HG03469 (cell line): ENCODE data around the gene MED13L.
"Not testable (repeated sequence)": the region's sequence is repeated elsewhere in the genome, so short reads cannot be mapped to it uniquely, and the experiment has no call there.

Experiments
- ATAC-seq: cut with Tn5 transposase; IDR thresholded peaks from one replicate; pipeline ENCODE4 v1.9.1; 2021; ENCODE audit warnings: mild to moderate bottlenecking, moderate library complexity, moderate number of reproducible peaks; ENCODE audit not compliant: unreplicated experiment

Gene MED13L

DNA sequence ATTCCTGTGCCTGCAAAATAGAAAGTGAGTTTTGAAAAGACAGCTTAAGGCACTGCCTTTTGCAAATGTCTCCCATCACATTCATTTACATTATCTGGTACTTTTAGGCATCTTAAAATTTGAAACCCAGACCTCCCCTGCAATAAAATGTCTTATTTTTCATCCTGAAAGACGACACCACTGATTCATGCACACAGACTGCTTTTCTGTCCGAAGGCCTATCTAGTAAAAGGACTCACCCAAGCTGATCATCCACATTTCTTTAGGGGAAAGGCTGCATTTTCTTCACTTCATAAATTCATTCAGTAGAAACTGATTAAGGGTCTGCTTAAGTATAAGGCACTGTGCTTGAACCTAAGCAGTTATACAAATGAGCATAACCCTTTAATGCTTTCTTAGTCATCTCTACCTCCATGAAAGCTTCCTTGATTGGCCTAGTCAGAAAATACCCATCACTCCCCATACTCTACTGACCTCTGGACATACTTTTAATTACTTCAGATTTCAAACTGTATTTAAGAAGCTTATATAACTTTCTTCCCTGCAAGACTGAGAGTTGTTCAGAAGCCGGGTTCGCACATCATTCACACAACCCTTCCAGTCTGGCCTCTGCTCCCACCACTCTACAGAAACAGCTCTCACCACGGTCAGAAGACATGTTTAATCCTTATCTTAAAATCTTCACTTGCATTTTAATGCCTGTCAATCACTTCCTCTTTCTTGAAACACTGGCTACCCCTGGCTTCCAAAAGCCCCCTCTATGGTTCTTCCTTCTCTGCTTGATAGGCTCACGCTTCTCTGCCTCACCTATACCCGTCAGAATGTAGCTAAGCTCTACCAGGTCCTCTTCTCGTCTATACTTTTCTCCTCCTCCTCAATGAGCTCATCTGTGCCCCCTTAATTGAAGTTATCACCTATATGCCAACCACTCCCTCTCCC, 288.6 kb downstream of the MED13L start:
- no peak for ATAC-seq

DNA sequence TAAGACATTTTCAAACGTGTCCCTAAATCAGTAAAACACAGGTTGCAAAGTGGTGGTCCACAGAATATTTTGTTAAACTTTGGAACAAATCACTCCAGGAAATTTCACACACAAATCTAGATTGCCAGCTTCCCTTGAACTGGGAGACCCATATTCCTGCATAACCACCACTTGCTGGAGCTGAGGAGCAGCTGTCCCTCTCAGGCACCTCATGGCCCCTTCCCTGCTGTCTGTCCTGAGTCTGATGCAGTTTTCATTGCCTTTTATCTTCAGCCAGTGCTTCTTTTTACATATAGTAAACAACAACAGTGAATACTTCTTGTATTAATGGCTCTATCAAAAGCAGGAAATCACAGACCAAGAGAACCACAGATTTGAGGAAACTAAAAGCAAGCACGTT, 289.3 kb downstream of the MED13L start:
- ATAC-seq = no peak

DNA sequence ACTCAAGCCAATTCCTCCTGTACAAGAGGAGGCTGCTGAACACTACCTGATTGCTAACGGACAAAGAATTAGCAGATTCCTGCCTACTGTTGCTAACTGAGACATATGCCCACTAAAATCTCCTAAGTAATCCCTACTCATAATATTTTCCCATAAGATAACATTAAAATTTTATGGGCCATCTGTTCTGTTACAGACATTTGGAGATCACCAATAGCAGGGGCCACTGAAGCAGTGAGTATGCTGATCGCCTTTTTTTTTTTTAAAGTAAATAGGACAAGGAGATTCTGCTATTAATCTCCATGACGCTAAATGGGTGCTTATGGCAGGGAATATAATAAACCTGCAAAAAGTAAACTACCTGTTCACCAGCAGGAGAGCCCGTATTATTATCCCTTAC, 292.9 kb downstream of the MED13L start:
- no peak for ATAC-seq

DNA sequence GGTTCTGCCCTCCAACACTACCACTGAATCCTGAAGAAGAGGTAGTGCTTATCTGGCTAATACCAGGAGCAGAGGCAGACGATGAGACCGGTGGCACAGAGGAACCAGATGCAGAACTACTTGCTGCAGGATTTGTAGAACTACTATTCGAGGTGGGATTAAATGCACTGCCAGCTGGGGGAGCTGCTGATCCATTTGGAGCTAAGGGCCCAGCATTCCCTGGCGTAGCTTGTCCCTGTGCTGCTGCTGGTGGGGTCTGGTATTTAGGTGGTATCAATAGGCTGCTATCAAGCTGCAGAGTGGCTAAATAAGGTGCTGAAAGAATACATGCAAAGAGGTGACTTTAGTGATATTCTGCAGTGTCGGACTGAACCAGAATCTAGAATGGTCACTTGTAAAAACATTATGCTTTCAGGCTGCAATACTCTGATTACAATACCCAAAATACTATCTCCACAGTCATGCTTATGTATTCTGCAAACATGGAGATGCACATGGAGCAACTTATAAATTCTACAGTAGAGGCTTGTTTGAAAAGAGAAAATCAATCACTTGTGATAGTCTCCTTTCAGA, 294.2 kb downstream of the MED13L start:
- ATAC-seq = no peak

DNA sequence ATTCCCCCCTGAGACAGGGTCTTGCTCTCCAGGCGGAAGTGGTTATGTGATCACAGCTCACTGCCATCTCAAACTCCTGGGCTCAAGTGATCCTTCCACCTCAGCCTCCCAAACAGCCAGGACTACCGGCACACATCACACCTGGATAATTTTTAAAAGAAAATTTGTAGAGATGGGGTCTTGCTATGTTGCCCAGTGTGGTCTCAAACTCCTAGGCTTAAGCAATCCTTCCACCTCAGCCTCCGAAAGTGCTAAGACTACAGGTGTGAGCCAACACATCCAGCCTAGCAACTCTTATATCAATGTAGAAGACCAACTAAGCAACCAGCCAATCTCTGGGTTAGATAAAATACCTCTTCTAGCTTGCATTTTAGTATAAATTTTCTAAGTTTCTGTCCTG, 297.2 kb downstream of the MED13L start:
- ATAC-seq = no peak

DNA sequence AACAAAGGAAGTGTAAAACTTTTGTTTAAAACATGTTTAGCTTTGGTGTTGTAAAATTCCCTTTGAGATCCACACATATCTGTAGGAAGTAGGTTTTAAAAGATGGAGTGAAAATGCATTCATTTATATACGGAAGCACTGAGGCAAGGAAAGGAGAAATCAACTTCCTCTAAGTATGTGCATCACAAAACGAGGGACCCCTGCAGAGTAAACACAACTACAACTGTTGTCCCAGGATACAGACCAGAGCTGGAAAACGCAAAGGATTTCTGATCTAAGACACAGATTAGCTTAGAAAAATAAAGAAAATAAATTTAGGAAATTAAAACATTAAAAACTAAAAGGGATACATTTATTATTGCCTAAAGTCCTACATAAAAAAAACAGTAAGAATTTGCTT, 297.6 kb downstream of the MED13L start:
- no peak for ATAC-seq

DNA sequence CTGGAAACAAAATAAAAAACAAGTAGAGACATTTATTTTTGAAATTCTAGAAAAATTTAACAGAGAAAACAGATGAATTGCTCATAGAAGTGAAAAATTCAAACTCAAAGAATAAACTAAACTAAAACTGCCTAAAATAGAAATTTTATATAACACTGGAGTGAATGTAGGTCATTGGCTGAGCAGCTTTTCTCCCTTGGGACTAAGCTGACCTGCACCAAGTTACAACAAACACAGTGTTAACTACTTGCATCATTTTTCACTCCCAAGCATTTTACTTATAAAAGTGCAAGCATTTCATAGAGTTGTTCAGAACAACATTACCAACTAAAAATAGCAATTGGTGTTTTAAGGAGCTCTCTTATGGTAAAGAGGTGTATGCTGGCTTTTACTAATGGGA, 298.1 kb downstream of the MED13L start:
- ATAC-seq = no peak

DNA sequence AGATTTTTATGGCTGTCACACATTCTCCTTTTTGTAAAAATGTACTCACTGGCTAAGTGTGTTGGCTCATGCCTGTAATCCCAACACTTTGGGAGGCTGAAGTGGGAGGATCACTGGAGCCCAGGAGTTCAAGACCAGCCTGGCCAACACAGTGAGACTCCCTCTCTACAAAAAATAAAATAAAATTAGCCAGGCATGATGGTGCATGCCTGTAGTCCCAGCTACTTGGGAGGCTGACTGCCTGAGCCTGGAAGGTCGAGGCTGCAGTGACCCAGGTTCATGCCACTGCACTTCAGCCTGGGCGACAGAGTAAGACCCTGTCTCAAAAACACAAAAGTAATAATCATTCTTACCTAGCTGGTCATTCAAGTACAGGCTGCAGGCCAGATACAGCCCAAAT, 300.7 kb downstream of the MED13L start:
- ATAC-seq = not testable (repeated sequence)

DNA sequence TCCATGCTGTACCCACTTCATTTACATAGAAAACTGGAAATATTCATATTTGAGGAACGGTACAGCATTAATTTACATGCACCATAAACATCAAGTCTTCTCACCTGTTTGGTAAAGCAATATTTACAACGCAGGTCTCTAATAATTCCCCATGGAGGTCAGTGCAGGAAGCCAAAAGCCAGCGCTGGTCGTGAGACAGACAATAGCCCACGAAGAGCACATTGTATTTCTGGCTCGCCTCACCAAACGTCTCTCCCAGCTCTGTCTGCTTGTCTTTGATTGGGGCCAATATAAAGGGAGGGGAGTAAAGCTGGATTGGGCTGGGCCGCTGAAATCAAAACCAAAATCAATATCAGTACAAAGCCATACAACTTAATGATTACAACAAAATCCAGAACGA, 302.1 kb downstream of the MED13L start:
- no peak for ATAC-seq

DNA sequence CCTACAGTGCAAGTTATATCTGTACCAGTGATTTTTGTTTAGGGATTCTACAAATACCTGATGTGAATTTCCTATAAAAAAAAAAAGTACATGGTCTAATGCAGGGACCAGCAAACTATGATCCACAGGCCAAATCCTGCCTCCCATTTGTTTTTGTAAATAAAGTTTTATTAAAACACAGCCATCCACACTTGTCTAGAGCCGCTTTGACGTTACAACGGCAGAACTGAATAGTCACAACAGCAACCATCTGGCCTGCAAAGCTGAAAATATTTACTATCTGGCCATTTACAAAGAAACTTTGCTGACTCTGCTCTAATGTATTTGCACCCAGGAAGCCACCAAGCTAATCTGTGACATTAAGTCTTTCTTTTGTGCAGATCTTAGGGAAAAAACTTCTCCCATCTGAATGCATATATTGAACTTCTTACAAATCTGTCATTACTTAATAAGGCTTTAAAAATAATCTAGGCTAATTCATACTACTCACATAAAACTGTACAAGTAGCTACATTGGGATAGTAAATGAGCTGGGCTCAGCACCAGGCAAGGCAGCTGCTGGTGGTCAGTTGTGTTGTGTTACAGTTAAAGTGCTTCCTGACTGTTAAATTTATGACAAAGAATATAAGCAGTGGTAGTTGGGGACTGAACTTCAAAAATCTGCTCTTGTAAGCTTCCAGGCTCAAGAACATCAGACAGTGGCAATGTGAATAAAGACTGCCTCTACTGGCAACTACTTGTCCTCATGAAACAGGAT, 303.3 kb downstream of the MED13L start:
- ATAC-seq = no peak

DNA sequence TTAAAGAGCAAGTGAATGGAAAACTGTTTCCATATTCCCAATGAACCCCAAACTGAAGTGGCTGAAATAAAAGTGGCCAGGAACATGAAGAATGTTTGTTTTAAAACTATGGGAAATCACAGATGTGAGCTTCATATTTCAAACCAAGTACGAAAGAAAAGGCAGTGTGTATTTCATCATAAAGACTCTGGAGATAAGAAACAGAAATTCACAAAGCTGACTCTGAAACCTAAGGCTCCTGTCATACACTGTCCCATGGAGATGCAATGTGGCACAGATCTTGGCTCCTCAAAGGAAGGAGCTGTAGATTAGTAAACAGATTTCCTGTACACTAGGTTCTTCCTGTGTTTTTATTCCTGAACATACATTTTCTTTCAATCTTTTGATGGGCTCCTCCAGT, 304.4 kb downstream of the MED13L start:
- no peak for ATAC-seq

DNA sequence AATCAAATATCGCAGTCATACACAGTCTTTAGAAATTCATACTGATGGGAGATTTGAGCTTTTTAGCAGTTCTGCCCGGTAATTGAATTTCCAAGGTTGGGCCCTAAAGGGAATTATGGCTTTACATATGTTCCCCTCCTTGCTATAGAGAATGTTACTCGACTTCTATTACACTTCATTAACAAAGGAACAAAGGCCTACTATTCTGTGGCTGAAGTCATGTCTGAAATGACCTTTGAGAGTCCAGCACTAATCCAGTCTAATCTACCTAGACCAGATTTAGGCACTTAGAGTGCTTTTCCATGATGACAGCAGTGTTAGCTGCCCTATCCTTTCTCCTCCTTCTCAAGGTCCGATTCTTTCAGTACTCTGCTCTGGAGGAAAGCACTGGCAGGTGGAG, 305.3 kb downstream of the MED13L start:
- ATAC-seq = no peak

DNA sequence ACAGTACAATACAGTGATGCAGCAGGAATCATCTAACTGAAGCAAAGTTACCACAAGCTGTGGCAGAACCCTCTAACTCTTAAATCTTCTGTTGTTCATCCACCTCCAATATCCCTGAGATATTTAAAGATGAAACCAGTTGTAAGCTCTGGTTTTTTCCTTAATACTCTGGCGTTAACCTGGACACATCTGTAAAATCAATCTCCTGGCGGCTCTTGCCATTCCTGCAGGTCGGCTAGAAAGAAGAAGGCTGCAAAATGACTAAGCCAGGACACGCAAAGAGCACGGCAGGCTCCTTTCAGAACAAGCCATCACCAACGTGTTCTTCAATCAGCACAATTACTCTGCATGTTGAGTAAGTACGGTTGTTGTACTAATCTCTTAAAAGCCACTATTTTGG, 309.3 kb downstream of the MED13L start:
- ATAC-seq = no peak

DNA sequence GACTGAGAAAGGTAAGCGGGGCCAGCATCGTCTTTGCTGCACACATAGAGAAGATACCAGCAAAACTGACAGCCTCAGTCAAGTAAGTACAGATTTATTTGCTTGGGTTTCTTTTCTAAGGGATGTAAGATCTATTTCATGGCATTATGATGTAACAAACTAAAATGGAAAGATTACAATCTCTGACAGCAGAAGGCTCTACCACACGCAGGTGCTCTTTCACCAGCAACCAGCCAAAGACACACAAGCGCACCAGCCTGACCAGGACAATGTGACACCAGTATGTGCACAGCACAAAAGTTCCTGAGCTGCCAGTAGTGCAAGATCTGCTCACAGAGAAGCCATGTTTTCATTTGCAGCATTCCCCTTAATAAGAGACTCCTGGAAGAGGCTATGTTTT, 311.1 kb downstream of the MED13L start:
- ATAC-seq = no peak

DNA sequence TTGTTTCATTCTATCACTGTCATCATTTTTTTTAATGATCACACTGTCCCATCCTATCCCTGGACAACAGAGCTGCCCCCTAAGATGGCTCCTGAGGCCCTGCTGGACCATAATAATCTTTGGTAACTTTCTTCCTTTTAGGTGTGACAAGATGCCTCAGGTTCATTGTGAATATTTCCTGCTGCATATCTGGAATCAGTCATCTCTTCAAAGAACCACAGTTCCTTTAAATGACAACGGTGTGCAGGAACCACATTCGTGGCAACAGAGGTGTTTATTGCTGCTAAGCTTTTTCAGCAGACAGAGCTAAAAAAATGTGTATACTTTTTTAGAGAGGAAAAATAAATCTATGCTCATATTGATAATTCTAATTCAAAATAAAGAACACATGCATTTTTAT, 312.9 kb downstream of the MED13L start:
- no peak for ATAC-seq

DNA sequence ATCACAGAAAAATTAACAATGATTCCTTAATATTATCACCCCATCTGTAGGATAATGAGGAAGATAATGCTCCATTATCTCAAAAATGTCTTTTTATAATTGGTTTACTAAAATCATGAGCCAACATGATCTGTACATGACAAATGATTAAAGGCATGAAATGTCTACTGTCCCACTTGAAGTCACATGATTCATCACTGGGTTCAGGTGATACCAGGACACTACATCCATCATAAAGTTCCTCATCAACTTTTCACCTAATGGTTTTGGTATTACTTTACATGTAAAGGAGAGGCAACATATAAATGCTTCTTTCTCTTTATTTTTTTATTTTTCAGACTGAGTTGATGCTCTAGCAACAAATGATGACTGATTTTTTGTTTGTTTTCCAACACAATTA, 313.3 kb downstream of the MED13L start:
- no peak for ATAC-seq

DNA sequence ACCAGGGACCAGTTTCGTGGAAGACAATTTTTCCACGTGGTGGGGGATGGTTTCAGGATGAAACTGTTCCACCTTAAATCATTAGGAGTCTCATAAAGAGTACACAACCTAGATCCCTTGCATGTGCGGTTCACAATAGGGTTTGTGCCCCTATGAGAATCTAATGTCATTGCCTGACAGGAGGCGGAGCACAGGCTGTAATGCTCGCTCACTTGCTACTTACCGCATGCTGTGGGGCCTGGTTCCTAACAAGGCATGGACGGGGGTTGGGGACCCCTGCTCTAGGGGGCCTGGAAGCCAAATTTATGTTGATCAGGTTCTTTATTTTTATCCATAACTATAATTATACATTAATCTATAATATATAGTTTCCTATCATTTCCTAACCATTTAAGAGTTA, 315.3 kb downstream of the MED13L start:
- ATAC-seq = no peak

DNA sequence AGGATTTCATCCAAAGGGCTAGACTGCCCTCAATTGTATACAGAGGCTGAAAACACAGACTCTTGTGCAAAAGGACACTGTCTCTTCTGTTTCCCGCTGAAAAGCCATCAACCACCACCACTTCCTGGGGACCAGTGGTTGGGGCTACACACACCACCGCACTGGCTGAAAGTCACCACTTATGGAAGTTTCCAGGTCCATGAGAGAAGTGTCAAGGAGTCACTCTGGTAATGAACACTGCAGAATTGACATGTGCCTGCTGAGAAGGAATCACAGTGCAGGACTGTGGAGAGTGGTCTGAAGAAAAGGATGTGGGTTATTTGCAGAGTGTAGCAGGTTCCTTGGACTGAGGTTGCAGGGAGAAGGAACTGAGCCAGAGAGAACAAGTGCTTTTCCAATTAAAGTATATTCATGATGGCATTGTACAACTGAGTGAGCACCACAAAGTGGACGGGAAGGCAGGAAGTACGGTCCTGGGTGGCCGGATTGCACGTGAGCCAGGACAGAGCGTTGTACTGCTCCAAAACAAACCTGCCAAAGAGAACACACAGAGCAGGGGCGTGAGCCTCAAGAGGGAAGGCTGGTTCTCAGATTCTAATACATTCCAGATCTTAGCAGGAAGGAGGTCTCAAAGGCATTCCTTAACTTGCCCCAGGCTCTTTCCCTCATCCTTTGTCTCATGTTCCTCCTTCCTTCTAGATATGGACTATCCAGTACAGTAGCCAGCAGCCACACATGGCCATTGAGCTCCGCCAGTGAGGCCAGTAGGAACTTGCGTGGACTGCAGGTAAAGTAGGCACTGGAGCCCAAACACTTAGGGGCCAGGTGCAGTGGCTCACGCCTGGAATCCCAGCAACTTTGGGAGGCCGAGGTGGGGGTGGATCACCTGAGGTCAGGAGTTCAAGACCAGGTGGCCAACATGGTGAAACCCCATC, 316.4 kb downstream of the MED13L start:
- ATAC-seq = no peak

DNA sequence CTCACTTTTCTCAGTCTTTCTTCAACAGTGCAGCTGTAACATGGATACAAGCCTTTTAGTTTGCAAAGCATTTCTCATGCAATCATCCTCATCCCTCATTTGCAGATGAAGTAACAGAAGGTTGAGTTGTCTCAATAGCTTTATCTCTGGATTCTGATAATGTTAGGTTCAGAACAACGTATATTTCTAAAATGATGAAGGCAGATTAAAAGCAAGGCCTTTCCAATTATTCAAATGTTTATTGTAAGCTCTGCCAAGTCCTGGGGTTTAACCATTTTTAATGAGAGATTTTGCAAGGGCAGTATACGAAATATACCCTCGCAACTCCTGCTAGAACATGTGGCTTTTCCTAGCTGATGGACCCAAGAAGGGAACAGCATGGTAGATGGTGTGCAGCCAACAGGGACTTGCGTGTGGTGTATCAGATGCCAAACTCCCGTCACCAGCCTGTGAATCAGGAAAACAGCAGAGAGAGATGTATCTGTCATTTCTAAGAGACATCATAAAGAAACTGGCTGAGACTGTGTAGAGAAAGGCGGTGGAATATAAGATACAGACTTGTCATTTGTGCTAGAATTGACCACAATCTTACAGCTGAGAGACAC, 319.7 kb downstream of the MED13L start:
- ATAC-seq = no peak

DNA sequence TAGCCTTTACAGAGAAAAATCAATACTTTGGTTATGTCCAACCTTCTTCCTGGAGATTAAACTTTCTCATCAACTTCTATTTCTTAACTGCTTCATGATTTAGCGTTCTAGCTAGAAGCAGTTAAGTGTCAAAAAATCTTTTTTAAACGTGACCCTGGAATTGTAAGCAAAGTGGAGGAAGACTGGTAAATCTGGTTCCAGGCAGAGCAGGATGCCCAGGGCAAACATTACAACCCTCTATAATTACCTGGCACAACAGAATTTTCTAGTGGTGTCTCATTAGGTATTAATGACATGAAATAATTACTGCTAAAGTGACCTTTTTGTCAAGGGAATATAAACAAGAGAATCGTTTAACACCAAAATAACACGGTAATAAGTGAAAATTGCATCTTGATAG, 320.8 kb downstream of the MED13L start:
- no peak for ATAC-seq
